ENCODE measurements around the gene SYNPO2.
A peak's percentile ranks its signal among the peaks of the same experiment; 100 is the strongest.

Gene SYNPO2

GRCh38 chr4:118968813-118969212 lies 80.2 kb downstream of the SYNPO2 start:
- TF ChIP-seq CREB1 (IDR thresholded peaks at IDR 0.05; ENCODE audit: low read depth) = no peak
- TF ChIP-seq TCF12 (IDR thresholded peaks at IDR 0.05; ENCODE audit: low read depth) = no peak

GRCh38 chr4:118969359-118969758 lies 80.7 kb downstream of the SYNPO2 start:
- TF ChIP-seq RAD21 (IDR thresholded peaks at IDR 0.05; ENCODE audit: low read depth) (peak; percentile 90), TCF12 (IDR thresholded peaks at IDR 0.05; ENCODE audit: low read depth) (no peak), YY1 (IDR thresholded peaks at IDR 0.05; ENCODE audit: low read depth) (no peak), EGR1 (IDR thresholded peaks at IDR 0.05) (no peak), REST (IDR thresholded peaks at IDR 0.05; ENCODE audit: low read depth) (no peak), TEAD4 (IDR thresholded peaks at IDR 0.05) (peak; percentile 21; the same call in 1 of the 2 replicates)

DNA sequence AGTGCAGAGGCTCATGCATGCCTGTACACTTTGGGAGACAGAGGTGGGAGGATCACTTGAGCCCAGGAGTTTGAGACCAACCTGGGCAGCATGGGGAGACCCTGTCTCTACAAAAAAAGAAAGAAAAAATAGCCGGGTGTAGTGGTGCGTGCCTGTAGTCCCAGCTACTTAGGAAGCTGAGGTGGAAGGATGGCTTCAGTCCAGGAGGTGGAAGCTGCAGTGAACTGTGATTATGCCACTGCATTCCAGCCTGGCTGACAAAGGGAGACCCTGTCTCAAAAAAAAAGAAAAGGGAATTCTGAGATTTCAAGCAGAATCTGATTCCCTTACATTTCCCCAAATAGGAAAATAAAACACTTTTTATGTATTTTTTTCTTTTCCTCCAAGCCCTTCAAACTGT lies 83.5 kb downstream of the SYNPO2 start:
- no peak for TF ChIP-seq FOXM1 (IDR thresholded peaks at IDR 0.05; ENCODE audit: borderline replicate concordance, low read depth)

DNA sequence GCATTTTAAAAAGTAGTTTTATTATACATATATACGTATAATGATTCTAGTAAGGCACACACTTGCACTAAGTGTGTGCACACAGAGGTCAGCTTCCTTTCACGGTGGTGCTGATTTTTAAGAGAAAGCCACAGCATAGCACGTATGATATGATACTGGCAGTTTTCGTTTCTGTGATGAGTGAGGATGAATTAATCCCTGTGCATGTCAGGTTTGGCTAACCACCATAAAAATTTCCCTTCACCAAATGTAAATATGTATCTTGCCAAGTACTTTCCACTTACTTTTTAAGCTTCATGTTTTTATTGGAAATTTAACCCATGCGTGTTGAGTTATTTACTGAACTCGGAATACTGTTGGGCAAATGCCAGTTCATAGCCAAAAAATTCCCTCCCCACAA lies 84.6 kb downstream of the SYNPO2 start:
- TF ChIP-seq REST (IDR thresholded peaks at IDR 0.05; ENCODE audit: low read depth) (no peak), TEAD4 (IDR thresholded peaks at IDR 0.05) (no peak), RAD21 (IDR thresholded peaks at IDR 0.05; ENCODE audit: low read depth) (no peak), NFIC (IDR thresholded peaks at IDR 0.05) (no peak), EP300 (IDR thresholded peaks at IDR 0.05; ENCODE audit: borderline replicate concordance) (no peak), ZBTB7A (IDR thresholded peaks at IDR 0.05; ENCODE audit: low read depth) (no peak), FOXM1 (IDR thresholded peaks at IDR 0.05; ENCODE audit: borderline replicate concordance, low read depth) (no peak), EGR1 (IDR thresholded peaks at IDR 0.05) (no peak), TCF12 (IDR thresholded peaks at IDR 0.05; ENCODE audit: low read depth) (no peak), CREB1 (IDR thresholded peaks at IDR 0.05; ENCODE audit: low read depth) (no peak), TAF1 (IDR thresholded peaks at IDR 0.05; ENCODE audit: low read depth) (no peak), YY1 (IDR thresholded peaks at IDR 0.05; ENCODE audit: low read depth) (no peak), CEBPB (IDR thresholded peaks at IDR 0.05) (no peak)
- TF ChIP-seq, protein P1, sequence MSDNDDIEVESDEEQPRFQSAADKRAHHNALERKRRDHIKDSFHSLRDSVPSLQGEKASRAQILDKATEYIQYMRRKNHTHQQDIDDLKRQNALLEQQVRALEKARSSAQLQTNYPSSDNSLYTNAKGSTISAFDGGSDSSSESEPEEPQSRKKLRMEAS (IDR thresholded peaks at IDR 0.05) = no peak
- TF ChIP-seq, protein P2, sequence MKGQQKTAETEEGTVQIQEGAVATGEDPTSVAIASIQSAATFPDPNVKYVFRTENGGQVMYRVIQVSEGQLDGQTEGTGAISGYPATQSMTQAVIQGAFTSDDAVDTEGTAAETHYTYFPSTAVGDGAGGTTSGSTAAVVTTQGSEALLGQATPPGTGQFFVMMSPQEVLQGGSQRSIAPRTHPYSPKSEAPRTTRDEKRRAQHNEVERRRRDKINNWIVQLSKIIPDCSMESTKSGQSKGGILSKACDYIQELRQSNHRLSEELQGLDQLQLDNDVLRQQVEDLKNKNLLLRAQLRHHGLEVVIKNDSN (IDR thresholded peaks at IDR 0.05) = no peak

- no peak for TF ChIP-seq TCF12 (IDR thresholded peaks at IDR 0.05; ENCODE audit: low read depth)
- TF ChIP-seq CREB1 (IDR thresholded peaks at IDR 0.05; ENCODE audit: low read depth) = no peak
- TF ChIP-seq ZBTB7A (IDR thresholded peaks at IDR 0.05; ENCODE audit: low read depth) = no peak
- TF ChIP-seq TAF1 (IDR thresholded peaks at IDR 0.05; ENCODE audit: low read depth) = no peak
- TF ChIP-seq EGR1 (IDR thresholded peaks at IDR 0.05) = no peak
- TF ChIP-seq RAD21 (IDR thresholded peaks at IDR 0.05; ENCODE audit: low read depth) = no peak
- TF ChIP-seq, protein P1 (IDR thresholded peaks at IDR 0.05) = no peak
- TF ChIP-seq, protein P2 (IDR thresholded peaks at IDR 0.05) = no peak
- no peak for TF ChIP-seq TEAD4 (IDR thresholded peaks at IDR 0.05)
- TF ChIP-seq NFIC (IDR thresholded peaks at IDR 0.05) = no peak
Observed at GRCh38 chr4:118974758-118975157, 86.1 kb downstream of the SYNPO2 start.

GRCh38 chr4:118975449-118976192 lies 87.0 kb downstream of the SYNPO2 start:
- TF ChIP-seq EGR1 (IDR thresholded peaks at IDR 0.05) (no peak), YY1 (IDR thresholded peaks at IDR 0.05; ENCODE audit: low read depth) (no peak), TCF12 (IDR thresholded peaks at IDR 0.05; ENCODE audit: low read depth) (no peak), RAD21 (IDR thresholded peaks at IDR 0.05; ENCODE audit: low read depth) (no peak)

- TF ChIP-seq, protein P2 (IDR thresholded peaks at IDR 0.05) = no peak
- TF ChIP-seq EGR1 (IDR thresholded peaks at IDR 0.05) (no peak), CREB1 (IDR thresholded peaks at IDR 0.05; ENCODE audit: low read depth) (no peak), REST (IDR thresholded peaks at IDR 0.05; ENCODE audit: low read depth) (no peak), TAF1 (IDR thresholded peaks at IDR 0.05; ENCODE audit: low read depth) (no peak), RAD21 (IDR thresholded peaks at IDR 0.05; ENCODE audit: low read depth) (no peak), FOXM1 (IDR thresholded peaks at IDR 0.05; ENCODE audit: borderline replicate concordance, low read depth) (no peak), EP300 (IDR thresholded peaks at IDR 0.05; ENCODE audit: borderline replicate concordance) (no peak), TEAD4 (IDR thresholded peaks at IDR 0.05) (no peak), TCF12 (IDR thresholded peaks at IDR 0.05; ENCODE audit: low read depth) (no peak), NFIC (IDR thresholded peaks at IDR 0.05) (no peak), YY1 (IDR thresholded peaks at IDR 0.05; ENCODE audit: low read depth) (no peak), ZBTB7A (IDR thresholded peaks at IDR 0.05; ENCODE audit: low read depth) (no peak), CEBPB (IDR thresholded peaks at IDR 0.05) (no peak)
- TF ChIP-seq, protein P1 (IDR thresholded peaks at IDR 0.05) = no peak
Observed at GRCh38 chr4:118979712-118980111, 91.1 kb downstream of the SYNPO2 start.
